Measurements from ENCODE around the gene KCNQ1.

Gene KCNQ1

GRCh38 chr11:2774173-2775082 lies 329.6 kb downstream of the KCNQ1 start:
- Histone ChIP-seq H3K27me3 (ENCODE audit: control insufficient read depth in 2 of 2, insufficient read depth in 2 of 2, low read length in 2 of 2) (no peaks in the 10 kb centered on the region), H3K4me3 (ENCODE audit: low read length in 2 of 2) (no peak overlapping the region), H3K27ac (ENCODE audit: low read depth in 2 of 2, low read length in 2 of 2) (no peak overlapping the region), H3K9ac (ENCODE audit: low read depth in 1 of 2, low read length in 2 of 2) (no peak overlapping the region), H3K9me3 (ENCODE audit: control insufficient read depth in 2 of 2, low read length in 2 of 2) (no peaks in the 10 kb centered on the region), H3K36me3 (ENCODE audit: control insufficient read depth in 2 of 2, insufficient read depth in 2 of 2, low read length in 2 of 2) (no peaks in the 10 kb centered on the region), H3K4me1 (ENCODE audit: control insufficient read depth in 2 of 2, insufficient read depth in 2 of 2, low read length in 2 of 2) (peaks cover 13 to 15% of the 10 kb centered on the region in 2 donors)

- H3K4me3 ChIP-seq (ENCODE audit: low read length in 2 of 2) = no peak overlapping the region
- no peaks in the 10 kb centered on the region for H3K36me3 ChIP-seq (ENCODE audit: control insufficient read depth in 2 of 2, insufficient read depth in 2 of 2, low read length in 2 of 2)
- H3K9me3 ChIP-seq (ENCODE audit: control insufficient read depth in 2 of 2, low read length in 2 of 2) = no peaks in the 10 kb centered on the region
- H3K27me3 ChIP-seq (ENCODE audit: control insufficient read depth in 2 of 2, insufficient read depth in 2 of 2, low read length in 2 of 2) = no peaks in the 10 kb centered on the region
- H3K9ac ChIP-seq (ENCODE audit: low read depth in 1 of 2, low read length in 2 of 2) = no peak overlapping the region
- H3K4me1 ChIP-seq (ENCODE audit: control insufficient read depth in 2 of 2, insufficient read depth in 2 of 2, low read length in 2 of 2) = peaks cover 13 to 17% of the 10 kb centered on the region in 2 donors
- no peak overlapping the region for H3K27ac ChIP-seq (ENCODE audit: low read depth in 2 of 2, low read length in 2 of 2)
Observed at GRCh38 chr11:2775083-2775625, 330.3 kb downstream of the KCNQ1 start.

- Histone ChIP-seq H3K9ac (ENCODE audit: low read depth in 1 of 2, low read length in 2 of 2) (no peak overlapping the region), H3K4me3 (ENCODE audit: low read length in 2 of 2) (no peak overlapping the region), H3K4me1 (ENCODE audit: control insufficient read depth in 2 of 2, insufficient read depth in 2 of 2, low read length in 2 of 2) (peaks cover 13 to 17% of the 10 kb centered on the region in 2 donors), H3K27ac (ENCODE audit: low read depth in 2 of 2, low read length in 2 of 2) (no peak overlapping the region), H3K36me3 (ENCODE audit: control insufficient read depth in 2 of 2, insufficient read depth in 2 of 2, low read length in 2 of 2) (no peaks in the 10 kb centered on the region), H3K27me3 (ENCODE audit: control insufficient read depth in 2 of 2, insufficient read depth in 2 of 2, low read length in 2 of 2) (no peaks in the 10 kb centered on the region), H3K9me3 (ENCODE audit: control insufficient read depth in 2 of 2, low read length in 2 of 2) (no peaks in the 10 kb centered on the region)
Observed at GRCh38 chr11:2775626-2776350, 331.0 kb downstream of the KCNQ1 start.

- Histone ChIP-seq H3K9ac (ENCODE audit: low read depth in 1 of 2, low read length in 2 of 2) (no peak overlapping the region), H3K27ac (ENCODE audit: low read depth in 2 of 2, low read length in 2 of 2) (no peak overlapping the region), H3K4me3 (ENCODE audit: low read length in 2 of 2) (no peak overlapping the region), H3K36me3 (ENCODE audit: control insufficient read depth in 2 of 2, insufficient read depth in 2 of 2, low read length in 2 of 2) (no peaks in the 10 kb centered on the region), H3K27me3 (ENCODE audit: control insufficient read depth in 2 of 2, insufficient read depth in 2 of 2, low read length in 2 of 2) (no peaks in the 10 kb centered on the region), H3K4me1 (ENCODE audit: control insufficient read depth in 2 of 2, insufficient read depth in 2 of 2, low read length in 2 of 2) (peaks cover 13 to 17% of the 10 kb centered on the region in 2 donors), H3K9me3 (ENCODE audit: control insufficient read depth in 2 of 2, low read length in 2 of 2) (no peaks in the 10 kb centered on the region)
Observed at GRCh38 chr11:2776351-2777061, 331.7 kb downstream of the KCNQ1 start.

- Histone ChIP-seq H3K36me3 (ENCODE audit: control insufficient read depth in 2 of 2, insufficient read depth in 2 of 2, low read length in 2 of 2) (no peaks in the 10 kb centered on the region), H3K4me1 (ENCODE audit: control insufficient read depth in 2 of 2, insufficient read depth in 2 of 2, low read length in 2 of 2) (peaks cover 13 to 17% of the 10 kb centered on the region in 2 donors), H3K27me3 (ENCODE audit: control insufficient read depth in 2 of 2, insufficient read depth in 2 of 2, low read length in 2 of 2) (no peaks in the 10 kb centered on the region), H3K9ac (ENCODE audit: low read depth in 1 of 2, low read length in 2 of 2) (no peak overlapping the region), H3K4me3 (ENCODE audit: low read length in 2 of 2) (no peak overlapping the region), H3K27ac (ENCODE audit: low read depth in 2 of 2, low read length in 2 of 2) (no peak overlapping the region), H3K9me3 (ENCODE audit: control insufficient read depth in 2 of 2, low read length in 2 of 2) (no peaks in the 10 kb centered on the region)
Observed at GRCh38 chr11:2777386-2777785, 332.6 kb downstream of the KCNQ1 start.

GRCh38 chr11:2777871-2778629 lies 333.2 kb downstream of the KCNQ1 start:
- Histone ChIP-seq H3K9me3 (ENCODE audit: control insufficient read depth in 2 of 2, low read length in 2 of 2) (no peaks in the 10 kb centered on the region), H3K36me3 (ENCODE audit: control insufficient read depth in 2 of 2, insufficient read depth in 2 of 2, low read length in 2 of 2) (no peaks in the 10 kb centered on the region), H3K9ac (ENCODE audit: low read depth in 1 of 2, low read length in 2 of 2) (peak overlapping the region in 1 of 2 donors; percentile 70), H3K27ac (ENCODE audit: low read depth in 2 of 2, low read length in 2 of 2) (peak overlapping the region; percentile 65 to 93), H3K4me3 (ENCODE audit: low read length in 2 of 2) (no peak overlapping the region), H3K27me3 (ENCODE audit: control insufficient read depth in 2 of 2, insufficient read depth in 2 of 2, low read length in 2 of 2) (no peaks in the 10 kb centered on the region), H3K4me1 (ENCODE audit: control insufficient read depth in 2 of 2, insufficient read depth in 2 of 2, low read length in 2 of 2) (peaks cover 13 to 17% of the 10 kb centered on the region in 2 donors)

GRCh38 chr11:2778630-2779498 lies 334.1 kb downstream of the KCNQ1 start:
- peak overlapping the region in 1 of 2 donors; percentile 70 for H3K9ac ChIP-seq (ENCODE audit: low read depth in 1 of 2, low read length in 2 of 2)
- H3K4me1 ChIP-seq (ENCODE audit: control insufficient read depth in 2 of 2, insufficient read depth in 2 of 2, low read length in 2 of 2) = peaks cover 13 to 17% of the 10 kb centered on the region in 2 donors
- no peaks in the 10 kb centered on the region for H3K9me3 ChIP-seq (ENCODE audit: control insufficient read depth in 2 of 2, low read length in 2 of 2)
- H3K36me3 ChIP-seq (ENCODE audit: control insufficient read depth in 2 of 2, insufficient read depth in 2 of 2, low read length in 2 of 2) = no peaks in the 10 kb centered on the region
- no peaks in the 10 kb centered on the region for H3K27me3 ChIP-seq (ENCODE audit: control insufficient read depth in 2 of 2, insufficient read depth in 2 of 2, low read length in 2 of 2)
- peak overlapping the region in 1 of 2 donors; percentile 45 for H3K4me3 ChIP-seq (ENCODE audit: low read length in 2 of 2)
- peak overlapping the region; percentile 90 to 93 for H3K27ac ChIP-seq (ENCODE audit: low read depth in 2 of 2, low read length in 2 of 2)

GRCh38 chr11:2779499-2779980 lies 334.7 kb downstream of the KCNQ1 start:
- Histone ChIP-seq H3K36me3 (ENCODE audit: control insufficient read depth in 2 of 2, insufficient read depth in 2 of 2, low read length in 2 of 2) (no peaks in the 10 kb centered on the region), H3K4me3 (ENCODE audit: low read length in 2 of 2) (no peak overlapping the region), H3K9ac (ENCODE audit: low read depth in 1 of 2, low read length in 2 of 2) (peak overlapping the region in 1 of 2 donors; percentile 70), H3K27ac (ENCODE audit: low read depth in 2 of 2, low read length in 2 of 2) (peak overlapping the region; percentile 90 to 93), H3K27me3 (ENCODE audit: control insufficient read depth in 2 of 2, insufficient read depth in 2 of 2, low read length in 2 of 2) (no peaks in the 10 kb centered on the region), H3K4me1 (ENCODE audit: control insufficient read depth in 2 of 2, insufficient read depth in 2 of 2, low read length in 2 of 2) (peaks cover 13 to 17% of the 10 kb centered on the region in 2 donors), H3K9me3 (ENCODE audit: control insufficient read depth in 2 of 2, low read length in 2 of 2) (no peaks in the 10 kb centered on the region)

Measured in mucosa of rectum (tissue), 2 donors.